NCI-H1417 treated with DMSO at 0.1 percent for 48 hours (cell line): ENCODE results near the gene RBM17.
"Not testable (repeated sequence)": the region's sequence is repeated elsewhere in the genome, so short reads cannot be mapped to it uniquely, and the experiment has no call there.

Source experiments
- DNase-seq: peaks from one replicate; lab custom pipeline; 2025; lab: John Stamatoyannopoulos, UW

The RBM17 gene

GRCh38 chr10:6161921-6162320 lies 73.1 kb downstream of the RBM17 start:
- DNase-seq, result no peak

- no peak for DNase-seq
Measured at GRCh38 chr10:6162589-6163356, 73.9 kb downstream of the RBM17 start.

- no peak for DNase-seq
Measured at GRCh38 chr10:6163364-6164270, 74.8 kb downstream of the RBM17 start.

- DNase-seq, result no peak
Measured at GRCh38 chr10:6164271-6165095, 75.6 kb downstream of the RBM17 start.

- no peak for DNase-seq
Measured at GRCh38 chr10:6165221-6165725, 76.4 kb downstream of the RBM17 start.

GRCh38 chr10:6165933-6166332 lies 77.1 kb downstream of the RBM17 start:
- DNase-seq, result not testable (repeated sequence)
